ENCODE results near the gene ARHGAP18.

GRCh38 chr6:129708496-129709195, 1.3 kb downstream of the ARHGAP18 start:
- TF ChIP-seq CTCF (conservative IDR thresholded peaks at IDR 0.05; ENCODE audit: low read depth in 2 of 2) (no peak), POLR2AphosphoS5 (IDR thresholded peaks at IDR 0.05; ENCODE audit: low read depth) (no peak), STAT1 (IDR thresholded peaks at IDR 0.05; ENCODE audit: unreplicated experiment) (no peak), JUNB (IDR thresholded peaks at IDR 0.05; ENCODE audit: unreplicated experiment) (no peak), ETS1 (IDR thresholded peaks at IDR 0.05) (no peak), EZH2 (IDR thresholded peaks at IDR 0.05; ENCODE audit: low read depth, unreplicated experiment) (no peak), REST (IDR thresholded peaks at IDR 0.05; ENCODE audit: unreplicated experiment) (no peak)
